Lower lobe of right lung (tissue), 2 donors: ENCODE measurements around the gene VPS33B. TPM values are rescaled to one million over a fixed set of nuclear protein-coding genes. Genes with fewer than 3 reads are reported as not detected.

Experiments used
- ATAC-seq, 2 donors: fragments of 200-7000 bp; cut with Tn5 transposase; one replicate each; pipeline ENCODE4 v1.9.1; 2020 to 2022; ENCODE audit warnings: mild to moderate bottlenecking in 2 of 2, moderate library complexity in 2 of 2
- DNase-seq: peaks from one replicate; pipeline ENCODE4 v3.0.0-alpha.2; 2020
- H3K27ac ChIP-seq: fragments of 200-600 bp; one replicate; pipeline ENCODE4 v1.8.0; 2022
- H3K27me3 ChIP-seq: fragments of 200-600 bp; one replicate; pipeline ENCODE4 v1.8.0; 2022; ENCODE audit warnings: low read depth
- H3K36me3 ChIP-seq: fragments of 200-600 bp; one replicate; pipeline ENCODE4 v1.8.0; 2022; ENCODE audit warnings: mild to moderate bottlenecking
- H3K4me1 ChIP-seq: fragments of 200-600 bp; one replicate; pipeline ENCODE4 v1.8.0; 2022
- H3K4me3 ChIP-seq: fragments of 200-600 bp; one replicate; pipeline ENCODE4 v1.8.0; 2022; ENCODE audit warnings: mild to moderate bottlenecking
- H3K9me3 ChIP-seq: fragments of 200-600 bp; one replicate; pipeline ENCODE4 v1.8.0; 2022
- intact Hi-C: fragments of 100-400 bp; cut with DNase I; formaldehyde crosslinking; loops from one replicate; pipeline ENCODE4 v1.11.0; 2022
- total RNA-seq: library from RNA; stranded (reverse); fragmentation: NEBNext Ultra II Directional; extraction: Animal tissue kit (Norgen Biotek cat#: 25700); gene quantifications from one replicate; pipeline ENCODE4 v1.2.1, GENCODE V29; 2021
- TF ChIP-seq, protein P1 (sequence below): fragments of 200-600 bp; IDR thresholded peaks from one replicate; pipeline ENCODE4 v1.8.0; 2022; ENCODE audit warnings: antibody characterized with exemption, mild to moderate bottlenecking
- donor health status: DM: no; HTN: yes; CAD: no; lungs with severe emphysema.

Gene VPS33B
- total RNA-seq, 1 donor from 2014 or later = 13.3 TPM

GRCh38 chr15:91031796-91032195, 9.4 kb upstream of the VPS33B start:
- Histone ChIP-seq H3K36me3 (no peaks in the 10 kb centered on the region), H3K9me3 (no peaks in the 10 kb centered on the region), H3K4me1 (no peaks in the 10 kb centered on the region), H3K4me3 (no peak overlapping the region), H3K27me3 (no peaks in the 10 kb centered on the region), H3K27ac (no peak overlapping the region)
- ATAC-seq (no peak), DNase-seq (no peak)
- TF ChIP-seq, protein P1, sequence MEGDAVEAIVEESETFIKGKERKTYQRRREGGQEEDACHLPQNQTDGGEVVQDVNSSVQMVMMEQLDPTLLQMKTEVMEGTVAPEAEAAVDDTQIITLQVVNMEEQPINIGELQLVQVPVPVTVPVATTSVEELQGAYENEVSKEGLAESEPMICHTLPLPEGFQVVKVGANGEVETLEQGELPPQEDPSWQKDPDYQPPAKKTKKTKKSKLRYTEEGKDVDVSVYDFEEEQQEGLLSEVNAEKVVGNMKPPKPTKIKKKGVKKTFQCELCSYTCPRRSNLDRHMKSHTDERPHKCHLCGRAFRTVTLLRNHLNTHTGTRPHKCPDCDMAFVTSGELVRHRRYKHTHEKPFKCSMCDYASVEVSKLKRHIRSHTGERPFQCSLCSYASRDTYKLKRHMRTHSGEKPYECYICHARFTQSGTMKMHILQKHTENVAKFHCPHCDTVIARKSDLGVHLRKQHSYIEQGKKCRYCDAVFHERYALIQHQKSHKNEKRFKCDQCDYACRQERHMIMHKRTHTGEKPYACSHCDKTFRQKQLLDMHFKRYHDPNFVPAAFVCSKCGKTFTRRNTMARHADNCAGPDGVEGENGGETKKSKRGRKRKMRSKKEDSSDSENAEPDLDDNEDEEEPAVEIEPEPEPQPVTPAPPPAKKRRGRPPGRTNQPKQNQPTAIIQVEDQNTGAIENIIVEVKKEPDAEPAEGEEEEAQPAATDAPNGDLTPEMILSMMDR = no peak
- intact Hi-C loops = no loop called here

GRCh38 chr15:91027677-91028076, 5.3 kb upstream of the VPS33B start:
- no peak for DNase-seq
- TF ChIP-seq, protein P1 = no peak
- H3K4me3 ChIP-seq = no peak overlapping the region
- H3K4me1 ChIP-seq = peaks cover 7% of the 10 kb centered on the region
- ATAC-seq = no peak
- H3K27ac ChIP-seq = no peak overlapping the region
- H3K9me3 ChIP-seq = no peaks in the 10 kb centered on the region
- H3K36me3 ChIP-seq = no peaks in the 10 kb centered on the region
- no peaks in the 10 kb centered on the region for H3K27me3 ChIP-seq
- intact Hi-C loops = no loop called here

DNA sequence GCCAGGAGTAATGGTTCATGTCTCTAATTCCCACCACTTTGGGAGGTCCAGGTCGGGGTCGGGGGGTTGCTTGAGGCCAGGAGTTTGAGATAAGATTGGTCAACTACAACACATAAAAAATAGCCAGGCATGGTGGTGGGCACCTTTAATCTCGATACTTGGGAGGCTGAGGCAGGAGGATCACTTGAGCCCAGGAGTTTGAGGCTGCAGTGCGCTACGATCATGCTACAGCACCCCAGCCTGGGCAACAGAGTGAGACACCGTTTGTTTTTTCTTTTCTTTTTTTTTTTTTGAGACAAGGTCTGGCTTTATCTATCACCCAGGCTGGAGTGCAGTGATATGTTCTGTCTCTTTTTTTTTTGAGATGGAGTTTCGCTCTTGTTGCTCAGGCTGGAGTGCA, 1.3 kb upstream of the VPS33B start:
- intact Hi-C loops = no loop called here
- H3K4me3 ChIP-seq = no peak overlapping the region
- no peak for DNase-seq
- H3K27ac ChIP-seq = no peak overlapping the region
- no peaks in the 10 kb centered on the region for H3K9me3 ChIP-seq
- no peak for ATAC-seq
- no peaks in the 10 kb centered on the region for H3K36me3 ChIP-seq
- H3K4me1 ChIP-seq = peaks cover 25% of the 10 kb centered on the region
- TF ChIP-seq, protein P1 = no peak
- no peaks in the 10 kb centered on the region for H3K27me3 ChIP-seq

GRCh38 chr15:91022832-91023129, 387 bp upstream of the VPS33B start:
- H3K27ac ChIP-seq = peak overlapping the region; percentile 75
- H3K4me3 ChIP-seq = peak overlapping the region; percentile 86
- H3K27me3 ChIP-seq = no peaks in the 10 kb centered on the region
- TF ChIP-seq, protein P1 = no peak
- no peak for ATAC-seq
- DNase-seq = no peak
- H3K36me3 ChIP-seq = no peaks in the 10 kb centered on the region
- intact Hi-C loops = no loop called here
- no peaks in the 10 kb centered on the region for H3K9me3 ChIP-seq
- peaks cover 25% of the 10 kb centered on the region for H3K4me1 ChIP-seq

DNA sequence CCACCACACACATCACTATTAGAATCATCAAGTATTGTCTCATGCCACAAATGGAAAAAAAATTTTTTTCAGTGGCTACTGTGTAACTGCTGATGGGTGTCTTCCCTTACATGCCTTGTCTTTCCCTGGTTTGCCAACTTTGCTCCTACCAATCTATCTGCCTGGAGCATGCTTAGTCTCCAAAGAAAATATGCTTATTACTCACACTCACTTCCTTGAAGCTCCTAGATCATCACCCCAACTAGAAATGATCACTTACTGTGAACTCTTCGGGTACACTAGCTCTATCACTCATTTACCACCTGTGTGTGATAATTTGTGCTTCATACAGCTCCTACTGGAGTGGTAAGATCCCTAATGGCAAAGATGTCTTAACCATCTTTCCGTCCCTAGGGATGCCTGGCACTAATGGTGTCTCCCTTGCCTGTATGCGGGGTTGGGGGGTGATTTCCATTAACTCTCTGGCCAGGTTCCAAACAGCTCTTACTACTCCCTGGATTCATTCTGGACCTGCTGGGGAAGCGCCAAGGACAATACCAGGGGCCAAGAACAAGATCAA, 799 bp downstream of the VPS33B start:
- DNase-seq (no peak), ATAC-seq (peak in 1 of 2 donors; percentile 18)
- intact Hi-C loops = no loop called here
- TF ChIP-seq, protein P1 = no peak
- Histone ChIP-seq H3K4me1 (peaks cover 25% of the 10 kb centered on the region), H3K9me3 (no peaks in the 10 kb centered on the region), H3K36me3 (peaks cover 9% of the 10 kb centered on the region), H3K4me3 (peak overlapping the region; percentile 86), H3K27me3 (no peaks in the 10 kb centered on the region), H3K27ac (peak overlapping the region; percentile 75)

- Histone ChIP-seq H3K9me3 (no peaks in the 10 kb centered on the region), H3K27ac (no peak overlapping the region), H3K36me3 (peaks cover 41% of the 10 kb centered on the region), H3K27me3 (no peaks in the 10 kb centered on the region), H3K4me3 (no peak overlapping the region), H3K4me1 (peaks cover 23% of the 10 kb centered on the region)
- ATAC-seq (no peak), DNase-seq (no peak)
- intact Hi-C loops = no loop called here
- TF ChIP-seq, protein P1 = no peak
Measured at GRCh38 chr15:91018158-91018557, 4.2 kb downstream of the VPS33B start.
